ENCODE measurements around the gene HGS. TPM values are rescaled to one million over a fixed set of nuclear protein-coding genes. Genes with fewer than 3 reads are reported as not detected.
"Not testable (repeated sequence)": the region's sequence is repeated elsewhere in the genome, so short reads cannot be mapped to it uniquely, and the experiment has no call there.

The HGS gene
- total and polyA plus RNA-seq, 2 of the 13 experiments (the other 11 are each of a cell fraction or from before 2014, with no cell fraction given) = 73.3 to 78.1 TPM

DNA sequence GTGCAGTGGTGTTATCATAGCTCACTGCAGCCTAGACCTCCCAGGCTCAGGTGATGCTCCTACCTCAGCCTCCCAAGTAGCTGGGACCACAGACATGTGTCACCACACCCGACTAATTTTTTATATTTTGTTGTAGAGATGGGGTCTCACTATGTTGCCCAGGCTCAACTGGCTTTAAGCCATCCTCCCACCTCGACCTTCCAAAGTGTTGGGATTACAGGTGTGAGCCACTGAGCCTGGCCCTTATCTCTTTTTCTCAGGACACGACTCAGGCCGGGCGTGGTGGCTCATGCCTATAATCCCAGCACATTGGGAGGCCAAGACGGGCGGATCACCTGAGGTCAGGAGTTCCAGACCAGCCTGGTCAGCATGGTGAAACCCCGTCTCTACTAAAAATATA lies 55.8 kb downstream of the HGS start:
- H3K27ac ChIP-seq (ENCODE audit: extremely low read length, insufficient read depth, low read length); H3K79me2 ChIP-seq (ENCODE audit: insufficient read depth, low read length); H3K36me3 ChIP-seq (replicated peaks in 1 of 2; ENCODE audit: control insufficient read depth in 1 of 2, insufficient read depth in 2 of 2, low read length in 2 of 2); DNase-seq (ENCODE audit: low spot score); intact Hi-C loops (cut with micrococcal nuclease; ENCODE audit: unreplicated experiment); H4K20me1 ChIP-seq (ENCODE audit: insufficient read depth, low read length); H3K9me3 ChIP-seq (ENCODE audit: low read length); BruUV-seq (replicated peaks); H2AFZ ChIP-seq (ENCODE audit: low read length); in situ Hi-C loops (cut with HindIII; ENCODE audit: extremely low pct_ligation_motif_present, low pct_unique_long_range_greater_than_20kb); H3K9ac ChIP-seq (ENCODE audit: insufficient read depth, low read depth, low read length); H3K4me2 ChIP-seq (ENCODE audit: low read depth, low read length); ATAC-seq; H3K4me3 ChIP-seq (replicated peaks in 1 of 3; ENCODE audit: insufficient read depth in 1 of 3, low read depth in 2 of 3, low read length in 3 of 3); FAIRE-seq; CTCF ChIA-PET (ENCODE audit: low intra/inter-chr PET ratio, low total read pairs): not testable (repeated sequence)
- Histone ChIP-seq H3K27me3 (ENCODE audit: control insufficient read depth in 1 of 2, insufficient read depth in 2 of 2, low read length in 2 of 2) (peaks cover 11 to 61% of the 10 kb centered on the region in 2 experiments), H3K4me1 (ENCODE audit: insufficient read depth, low read length) (peaks cover 40% of the 10 kb centered on the region)
- TF ChIP-seq ZNF121 (CRISPR knock-in tag; IDR thresholded peaks at IDR 0.05) = peak; percentile 91
- WGBS (ENCODE audit: low lambda C conversion rate) = 55% methylated on average over 8 of the region's 8 CpGs
- POLR2A ChIA-PET = interaction anchor here (0.6 kb wide), 1 partner anchor 82 kb away, joined by 3 read pairs; no protein-coding TSS in a partner anchor

DNA sequence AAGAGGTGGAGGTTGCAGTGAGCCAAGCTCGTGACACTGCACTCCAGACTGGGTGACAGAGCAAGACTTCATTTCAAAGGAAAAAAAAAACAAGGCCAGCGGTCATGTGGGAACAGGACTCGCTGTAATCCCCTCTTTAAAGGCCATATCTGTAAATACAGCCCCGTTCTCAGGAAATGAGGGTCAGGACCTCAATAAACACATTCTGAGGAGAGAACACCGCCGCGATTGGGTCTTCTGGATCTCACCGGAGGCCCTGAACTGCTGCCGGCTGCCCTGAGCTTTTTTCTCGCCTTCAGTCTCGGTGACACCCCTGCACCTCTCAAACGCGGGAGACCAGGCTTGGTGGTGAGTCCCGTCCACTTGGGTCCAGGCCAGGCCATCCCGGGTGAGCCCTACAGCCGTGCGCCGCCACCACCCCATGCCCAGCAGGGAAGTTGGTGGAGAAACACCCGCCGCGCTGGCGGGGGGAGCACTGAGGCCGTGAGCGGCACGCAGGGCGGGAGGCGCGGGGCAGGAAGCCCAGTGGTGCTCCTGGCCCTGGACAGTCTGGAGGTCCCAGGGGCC lies 56.7 kb downstream of the HGS start:
- Histone ChIP-seq H3K27me3 (ENCODE audit: control insufficient read depth in 1 of 2, insufficient read depth in 2 of 2, low read length in 2 of 2) (peaks cover 5 to 52% of the 10 kb centered on the region in 2 experiments; a peak in 4 of 5 replicates), H4K20me1 (ENCODE audit: insufficient read depth, low read length) (no peaks in the 10 kb centered on the region), H3K4me1 (ENCODE audit: insufficient read depth, low read length) (peaks cover 35% of the 10 kb centered on the region), H3K9me3 (ENCODE audit: low read length) (no peaks in the 10 kb centered on the region), H2AFZ (ENCODE audit: low read length) (no peak overlapping the region), H3K27ac (ENCODE audit: extremely low read length, insufficient read depth, low read length) (no peak overlapping the region), H3K79me2 (ENCODE audit: insufficient read depth, low read length) (no peaks in the 10 kb centered on the region), H3K4me3 (replicated peaks in 1 of 3; ENCODE audit: insufficient read depth in 1 of 3, low read depth in 2 of 3, low read length in 3 of 3) (peak overlapping the region in 1 of 3 experiments; percentile 49; a peak in 2 of 6 replicates), H3K36me3 (replicated peaks in 1 of 2; ENCODE audit: control insufficient read depth in 1 of 2, insufficient read depth in 2 of 2, low read length in 2 of 2) (no peaks in the 10 kb centered on the region), H3K4me2 (ENCODE audit: low read depth, low read length) (peak overlapping the region; percentile 54), H3K9ac (ENCODE audit: insufficient read depth, low read depth, low read length) (no peak overlapping the region)
- in situ Hi-C loops (cut with HindIII; ENCODE audit: extremely low pct_ligation_motif_present, low pct_unique_long_range_greater_than_20kb) = no loop called here
- WGBS (ENCODE audit: low lambda C conversion rate) = 3% methylated on average over 22 of the region's 28 CpGs
- intact Hi-C loops (cut with micrococcal nuclease; ENCODE audit: unreplicated experiment) = no loop called here
- no TSS peak for BruUV-seq (replicated peaks)
- CTCF ChIA-PET (ENCODE audit: low intra/inter-chr PET ratio, low total read pairs) = no interaction called here
- DNase-seq (ENCODE audit: low spot score) = no peak
- ATAC-seq = peak; percentile 40
- POLR2A ChIA-PET = no interaction called here
- FAIRE-seq = no peak
- TF ChIP-seq KDM2A (CRISPR knock-in tag; IDR thresholded peaks at IDR 0.05; ENCODE audit: borderline replicate concordance, low read depth) (peak; percentile 27; the same call in 1 of the 2 replicates), KMT2B (CRISPR knock-in tag; IDR thresholded peaks at IDR 0.05) (no peak), ZNF746 (CRISPR knock-in tag; IDR thresholded peaks at IDR 0.05) (no peak), JUN (CRISPR knock-in tag; IDR thresholded peaks at IDR 0.05) (no peak), SIX1 (CRISPR knock-in tag; IDR thresholded peaks at IDR 0.05; ENCODE audit: borderline replicate concordance) (no peak), ZSCAN25 (CRISPR knock-in tag; IDR thresholded peaks at IDR 0.05) (peak; percentile 85), TMF1 (CRISPR knock-in tag; IDR thresholded peaks at IDR 0.05; ENCODE audit: low read depth) (no peak), GABPB1 (CRISPR knock-in tag; IDR thresholded peaks at IDR 0.05) (peak; percentile 36; the same call in 1 of the 2 replicates)
- TF ChIP-seq, protein P1, sequence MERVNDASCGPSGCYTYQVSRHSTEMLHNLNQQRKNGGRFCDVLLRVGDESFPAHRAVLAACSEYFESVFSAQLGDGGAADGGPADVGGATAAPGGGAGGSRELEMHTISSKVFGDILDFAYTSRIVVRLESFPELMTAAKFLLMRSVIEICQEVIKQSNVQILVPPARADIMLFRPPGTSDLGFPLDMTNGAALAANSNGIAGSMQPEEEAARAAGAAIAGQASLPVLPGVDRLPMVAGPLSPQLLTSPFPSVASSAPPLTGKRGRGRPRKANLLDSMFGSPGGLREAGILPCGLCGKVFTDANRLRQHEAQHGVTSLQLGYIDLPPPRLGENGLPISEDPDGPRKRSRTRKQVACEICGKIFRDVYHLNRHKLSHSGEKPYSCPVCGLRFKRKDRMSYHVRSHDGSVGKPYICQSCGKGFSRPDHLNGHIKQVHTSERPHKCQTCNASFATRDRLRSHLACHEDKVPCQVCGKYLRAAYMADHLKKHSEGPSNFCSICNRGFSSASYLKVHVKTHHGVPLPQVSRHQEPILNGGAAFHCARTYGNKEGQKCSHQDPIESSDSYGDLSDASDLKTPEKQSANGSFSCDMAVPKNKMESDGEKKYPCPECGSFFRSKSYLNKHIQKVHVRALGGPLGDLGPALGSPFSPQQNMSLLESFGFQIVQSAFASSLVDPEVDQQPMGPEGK (CRISPR knock-in tag; IDR thresholded peaks at IDR 0.05) = peak; percentile 56; the same call in 1 of the 2 replicates
- TF ChIP-seq, protein P2, sequence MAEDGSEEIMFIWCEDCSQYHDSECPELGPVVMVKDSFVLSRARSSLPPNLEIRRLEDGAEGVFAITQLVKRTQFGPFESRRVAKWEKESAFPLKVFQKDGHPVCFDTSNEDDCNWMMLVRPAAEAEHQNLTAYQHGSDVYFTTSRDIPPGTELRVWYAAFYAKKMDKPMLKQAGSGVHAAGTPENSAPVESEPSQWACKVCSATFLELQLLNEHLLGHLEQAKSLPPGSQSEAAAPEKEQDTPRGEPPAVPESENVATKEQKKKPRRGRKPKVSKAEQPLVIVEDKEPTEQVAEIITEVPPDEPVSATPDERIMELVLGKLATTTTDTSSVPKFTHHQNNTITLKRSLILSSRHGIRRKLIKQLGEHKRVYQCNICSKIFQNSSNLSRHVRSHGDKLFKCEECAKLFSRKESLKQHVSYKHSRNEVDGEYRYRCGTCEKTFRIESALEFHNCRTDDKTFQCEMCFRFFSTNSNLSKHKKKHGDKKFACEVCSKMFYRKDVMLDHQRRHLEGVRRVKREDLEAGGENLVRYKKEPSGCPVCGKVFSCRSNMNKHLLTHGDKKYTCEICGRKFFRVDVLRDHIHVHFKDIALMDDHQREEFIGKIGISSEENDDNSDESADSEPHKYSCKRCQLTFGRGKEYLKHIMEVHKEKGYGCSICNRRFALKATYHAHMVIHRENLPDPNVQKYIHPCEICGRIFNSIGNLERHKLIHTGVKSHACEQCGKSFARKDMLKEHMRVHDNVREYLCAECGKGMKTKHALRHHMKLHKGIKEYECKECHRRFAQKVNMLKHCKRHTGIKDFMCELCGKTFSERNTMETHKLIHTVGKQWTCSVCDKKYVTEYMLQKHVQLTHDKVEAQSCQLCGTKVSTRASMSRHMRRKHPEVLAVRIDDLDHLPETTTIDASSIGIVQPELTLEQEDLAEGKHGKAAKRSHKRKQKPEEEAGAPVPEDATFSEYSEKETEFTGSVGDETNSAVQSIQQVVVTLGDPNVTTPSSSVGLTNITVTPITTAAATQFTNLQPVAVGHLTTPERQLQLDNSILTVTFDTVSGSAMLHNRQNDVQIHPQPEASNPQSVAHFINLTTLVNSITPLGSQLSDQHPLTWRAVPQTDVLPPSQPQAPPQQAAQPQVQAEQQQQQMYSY (CRISPR knock-in tag; IDR thresholded peaks at IDR 0.05) = peak; percentile 93
